ENCODE results near the gene FAM83D.
A peak's percentile ranks its signal among the peaks of the same experiment; 100 is the strongest.
"Not testable (repeated sequence)": the region's sequence is repeated elsewhere in the genome, so short reads cannot be mapped to it uniquely, and the experiment has no call there.

FAM83D gene

DNA sequence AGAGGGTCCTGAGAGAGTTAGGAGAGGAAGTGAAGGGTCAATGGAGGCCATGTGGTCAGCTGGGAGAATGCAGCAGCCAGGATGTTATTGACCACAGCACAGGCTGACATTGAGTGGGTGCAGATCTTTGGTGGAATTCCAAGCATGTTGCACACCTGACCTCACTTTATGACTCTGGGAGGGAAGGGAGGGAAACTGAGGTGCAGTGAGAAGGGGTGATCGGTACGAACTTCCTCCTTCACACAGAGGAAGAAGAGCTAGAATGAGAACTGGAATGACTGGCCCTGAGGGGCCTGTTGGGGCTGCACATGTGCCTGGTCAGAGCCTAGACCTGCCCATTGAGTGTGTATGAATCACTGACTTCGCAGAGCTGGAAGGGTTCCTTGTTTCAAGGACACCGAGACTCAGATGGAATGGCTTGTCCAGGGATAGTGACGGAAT is 9.8 kb downstream of the FAM83D start:
- DNase-seq: no peak

DNA sequence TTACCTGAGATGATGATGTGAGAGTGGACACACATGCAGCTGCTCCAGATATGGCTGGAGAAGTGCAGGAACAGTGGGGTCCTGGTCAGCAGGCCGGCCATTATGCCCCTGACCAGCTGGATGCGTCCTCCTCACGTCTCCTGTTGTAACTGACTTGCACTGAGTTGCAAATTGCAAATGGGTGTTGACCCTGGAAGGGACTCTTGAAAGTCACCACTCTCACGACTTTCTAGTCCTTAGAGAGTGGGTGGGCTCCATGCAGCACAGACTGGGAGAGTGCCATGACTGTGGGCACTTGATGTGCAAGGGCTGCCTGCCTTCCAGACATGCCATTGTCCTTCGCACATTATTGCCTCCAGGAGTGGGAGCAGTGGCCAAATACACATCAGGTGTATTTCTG is 10.8 kb downstream of the FAM83D start:
- no peak for DNase-seq

DNA sequence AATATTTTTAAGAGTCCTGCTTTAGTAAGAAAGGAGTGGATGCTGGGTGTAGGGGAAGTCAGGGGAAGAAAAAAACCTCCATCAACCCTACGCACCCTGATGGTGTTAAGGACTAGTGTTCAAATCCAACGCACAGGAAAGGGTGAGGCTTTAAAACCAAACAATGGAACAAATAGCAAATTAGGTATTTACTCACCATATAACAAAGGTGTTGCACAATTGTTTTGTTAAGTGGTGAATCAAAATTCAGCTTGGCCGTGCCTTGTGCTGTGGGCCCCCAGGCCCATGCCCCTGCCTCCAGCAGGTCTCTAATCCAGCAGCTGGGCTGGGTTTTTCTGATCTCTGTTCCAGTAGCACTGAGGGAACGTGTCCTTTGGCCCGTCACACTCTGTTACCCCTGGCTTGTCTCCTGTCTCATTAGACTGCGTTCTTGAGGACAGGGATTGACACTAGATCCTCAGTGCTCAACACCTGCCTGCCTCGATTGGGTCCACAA is 11.8 kb downstream of the FAM83D start:
- no peak for DNase-seq

DNA sequence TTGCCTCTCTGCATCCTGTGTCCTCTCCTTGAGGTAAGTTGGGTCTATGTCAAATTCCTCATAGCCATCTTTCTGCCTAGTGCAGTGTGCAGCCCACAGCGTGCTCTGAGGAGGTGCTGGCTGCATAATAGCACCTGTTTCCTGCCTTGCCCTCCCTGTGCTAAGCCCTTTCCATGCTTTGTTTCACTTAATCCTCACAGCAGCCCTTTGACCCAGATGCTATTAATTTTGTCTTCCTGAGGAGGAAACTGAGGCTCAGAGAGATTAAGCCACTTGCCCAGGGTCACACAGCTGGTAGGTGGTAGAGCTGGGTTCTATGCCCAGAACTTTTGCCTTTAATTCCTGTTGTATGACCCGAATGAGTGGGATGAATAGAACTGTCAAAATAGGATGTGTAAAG is 13.5 kb downstream of the FAM83D start:
- DNase-seq: no peak

DNA sequence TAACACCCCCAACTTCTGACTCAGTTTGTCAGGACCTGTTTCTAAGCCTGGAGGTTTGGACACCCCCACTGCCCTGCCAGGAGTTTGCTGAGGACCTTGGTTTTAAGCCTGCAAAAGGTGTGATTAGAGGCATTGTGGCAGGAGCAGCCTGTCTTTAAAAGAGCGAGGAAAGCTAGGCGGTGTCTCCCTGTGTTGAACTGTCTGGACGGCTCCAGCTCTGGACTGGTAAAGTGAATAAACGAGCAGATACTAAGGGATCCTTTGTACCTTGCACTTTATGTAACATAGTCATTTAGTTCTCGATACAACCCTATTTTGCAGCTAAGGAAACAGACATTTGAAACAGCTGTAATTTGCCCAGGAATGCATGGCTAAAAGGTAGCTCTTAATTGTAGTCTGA is 14.4 kb downstream of the FAM83D start:
- DNase-seq: no peak

DNA sequence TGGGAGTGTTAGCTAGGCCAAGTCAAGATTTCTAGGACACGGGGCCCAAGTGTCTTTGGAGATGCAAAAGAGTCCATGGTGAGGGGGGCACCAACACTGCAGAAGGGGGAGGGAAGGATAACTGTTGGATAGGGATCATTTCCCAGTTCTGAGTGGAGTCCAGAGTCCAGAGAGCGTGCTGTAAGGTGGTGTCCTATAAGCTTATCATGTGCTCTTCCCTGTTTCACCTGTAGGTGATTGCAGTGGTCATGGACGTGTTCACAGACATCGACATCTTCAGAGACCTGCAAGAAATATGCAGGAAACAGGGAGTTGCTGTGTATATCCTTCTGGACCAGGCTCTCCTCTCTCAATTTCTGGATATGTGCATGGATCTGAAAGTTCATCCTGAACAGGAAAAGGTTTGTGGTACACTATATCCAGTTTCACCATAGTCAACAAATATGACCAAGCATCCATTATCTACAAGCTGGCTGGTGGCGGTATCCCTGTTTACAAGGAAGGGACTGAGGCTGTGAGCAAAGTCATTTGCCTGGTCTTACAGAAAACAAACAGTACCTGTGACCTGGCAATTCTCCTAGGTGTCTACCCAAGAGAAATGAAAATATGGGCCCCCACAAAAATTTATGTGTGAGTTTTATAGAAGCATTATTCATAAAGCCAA is 15.6 kb downstream of the FAM83D start:
- DNase-seq: no peak

DNA sequence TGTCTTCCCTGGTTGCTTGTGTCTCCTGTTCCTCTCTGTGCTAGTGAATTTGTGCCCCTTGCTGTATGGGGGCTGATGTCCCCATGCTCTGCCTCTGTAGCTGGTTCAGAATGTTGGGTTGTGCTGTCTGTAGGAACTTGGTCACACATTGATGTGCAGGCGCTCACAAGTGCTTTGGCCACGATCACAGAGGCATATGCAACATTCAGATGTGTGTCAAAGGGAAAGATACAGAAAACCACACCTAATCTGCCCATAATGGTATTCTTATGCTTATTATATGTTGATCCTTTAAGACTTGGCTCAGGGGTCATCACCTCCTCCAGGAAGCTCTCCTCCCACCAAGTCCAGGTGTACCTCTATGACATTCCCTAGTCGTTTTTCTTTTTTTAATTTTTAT is 18.8 kb downstream of the FAM83D start:
- DNase-seq: no peak

DNA sequence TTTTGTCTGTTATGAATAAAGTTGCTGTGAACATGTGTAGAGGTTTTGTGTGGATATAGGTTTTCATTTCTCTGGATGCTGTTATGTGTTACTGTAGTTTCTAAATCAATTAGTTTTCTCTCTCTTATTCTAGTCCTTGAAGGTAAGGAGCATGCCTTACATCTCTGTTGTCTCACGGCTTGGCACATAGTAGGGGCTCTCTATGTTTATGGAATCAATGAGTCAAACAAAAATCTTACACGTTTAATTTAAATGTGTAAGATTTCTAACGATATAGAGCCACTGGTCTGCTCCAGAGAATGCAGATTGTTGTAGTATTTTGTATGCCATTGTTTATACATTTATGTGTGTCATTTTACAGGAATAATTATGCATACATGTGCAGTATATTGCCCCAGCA is 20.6 kb downstream of the FAM83D start:
- DNase-seq: no peak

DNA sequence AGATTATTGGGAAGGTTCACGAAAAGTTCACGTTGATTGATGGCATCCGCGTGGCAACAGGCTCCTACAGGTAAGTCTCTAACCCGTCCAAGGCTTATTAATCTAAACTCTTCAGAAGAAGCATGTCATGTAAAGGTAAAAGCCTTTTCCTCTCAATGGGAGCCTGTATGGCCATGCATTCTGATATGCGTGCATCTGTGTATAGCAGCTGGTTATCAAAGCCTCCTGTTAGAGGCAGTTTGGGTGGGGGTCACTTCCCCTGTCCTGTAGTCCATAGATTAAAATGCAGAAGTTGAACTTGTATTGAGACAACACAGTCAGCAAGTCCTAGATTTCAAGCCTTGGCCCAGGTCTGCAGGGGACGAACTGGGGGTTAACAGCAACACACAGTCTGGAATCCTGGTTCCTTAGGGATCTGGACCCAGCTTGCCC is 21.7 kb downstream of the FAM83D start:
- no peak for DNase-seq

DNA sequence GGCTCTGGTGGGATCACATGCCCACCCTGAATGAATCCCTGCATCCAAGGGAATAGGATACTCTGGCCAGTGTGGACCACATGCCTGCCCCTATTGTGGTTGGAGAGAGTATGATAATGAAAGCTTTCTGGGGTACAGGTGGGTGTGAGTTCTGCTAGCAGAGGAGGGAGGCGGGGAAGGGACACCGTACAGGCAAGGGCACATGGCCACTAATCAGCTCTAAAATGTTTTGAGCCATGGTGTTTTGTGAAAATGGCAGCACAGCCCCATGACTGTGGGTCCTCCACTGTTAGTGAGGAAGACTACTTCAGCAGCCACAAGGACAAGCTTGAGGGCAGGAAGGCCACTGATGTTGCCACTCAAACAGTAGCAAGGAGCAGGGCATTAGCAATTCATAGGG is 24.0 kb downstream of the FAM83D start:
- DNase-seq: no peak

DNA sequence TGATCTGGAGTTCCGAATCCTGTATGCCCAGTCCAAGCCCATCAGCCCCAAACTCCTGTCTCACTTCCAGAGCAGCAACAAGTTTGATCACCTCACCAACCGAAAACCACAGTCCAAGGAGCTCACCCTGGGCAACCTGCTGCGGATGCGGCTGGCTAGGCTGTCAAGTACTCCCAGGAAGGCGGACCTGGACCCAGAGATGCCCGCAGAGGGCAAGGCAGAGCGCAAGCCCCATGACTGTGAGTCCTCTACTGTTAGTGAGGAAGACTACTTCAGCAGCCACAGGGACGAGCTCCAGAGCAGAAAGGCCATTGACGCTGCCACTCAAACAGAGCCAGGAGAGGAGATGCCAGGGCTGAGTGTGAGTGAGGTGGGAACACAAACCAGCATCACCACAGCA is 25.4 kb downstream of the FAM83D start:
- DNase-seq: no peak

DNA sequence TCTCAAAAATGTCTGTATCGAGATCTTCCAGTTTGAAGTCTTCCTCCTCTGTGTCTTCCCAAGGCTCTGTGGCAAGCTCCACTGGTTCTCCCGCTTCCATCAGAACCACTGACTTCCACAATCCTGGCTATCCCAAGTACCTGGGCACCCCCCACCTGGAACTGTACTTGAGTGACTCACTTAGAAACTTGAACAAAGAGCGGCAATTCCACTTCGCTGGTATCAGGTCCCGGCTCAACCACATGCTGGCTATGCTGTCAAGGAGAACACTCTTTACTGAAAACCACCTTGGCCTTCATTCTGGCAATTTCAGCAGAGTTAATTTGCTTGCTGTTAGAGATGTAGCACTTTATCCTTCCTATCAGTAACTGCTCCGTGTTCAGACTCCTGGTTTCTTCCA is 25.9 kb downstream of the FAM83D start:
- DNase-seq: no peak

DNA sequence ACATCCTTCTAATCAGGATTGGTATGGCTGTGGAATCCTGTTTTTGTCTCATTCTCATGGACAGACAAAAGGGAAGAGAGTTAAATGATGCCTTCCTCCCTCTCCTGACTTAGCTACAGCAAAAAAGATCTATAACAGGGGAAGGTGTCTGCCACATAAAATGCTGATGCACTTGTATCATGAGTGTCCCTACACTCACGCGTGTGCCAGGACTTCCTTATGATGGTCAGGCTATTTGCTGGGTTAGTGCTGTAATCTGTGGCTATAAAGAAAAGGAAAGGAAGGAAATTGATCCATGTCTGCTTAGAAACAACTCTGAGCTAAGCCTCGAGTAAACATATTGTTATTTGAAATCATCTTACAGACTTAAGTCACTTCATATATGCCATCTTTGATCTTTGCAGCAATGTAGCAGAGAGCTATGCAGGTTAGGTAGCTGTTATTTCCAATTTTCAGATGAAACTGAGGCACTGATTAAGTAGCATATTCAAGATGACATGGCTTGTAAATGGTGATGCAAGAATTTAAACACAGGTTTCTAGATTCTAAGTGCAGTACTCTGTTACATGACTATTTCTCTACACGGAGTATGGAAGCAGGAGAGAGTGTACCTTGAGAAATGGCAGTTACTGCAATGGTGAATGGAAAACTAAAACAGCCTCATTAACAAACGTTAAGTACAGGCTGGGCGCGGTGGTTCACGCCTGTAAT is 27.6 kb downstream of the FAM83D start:
- DNase-seq: no peak

DNA sequence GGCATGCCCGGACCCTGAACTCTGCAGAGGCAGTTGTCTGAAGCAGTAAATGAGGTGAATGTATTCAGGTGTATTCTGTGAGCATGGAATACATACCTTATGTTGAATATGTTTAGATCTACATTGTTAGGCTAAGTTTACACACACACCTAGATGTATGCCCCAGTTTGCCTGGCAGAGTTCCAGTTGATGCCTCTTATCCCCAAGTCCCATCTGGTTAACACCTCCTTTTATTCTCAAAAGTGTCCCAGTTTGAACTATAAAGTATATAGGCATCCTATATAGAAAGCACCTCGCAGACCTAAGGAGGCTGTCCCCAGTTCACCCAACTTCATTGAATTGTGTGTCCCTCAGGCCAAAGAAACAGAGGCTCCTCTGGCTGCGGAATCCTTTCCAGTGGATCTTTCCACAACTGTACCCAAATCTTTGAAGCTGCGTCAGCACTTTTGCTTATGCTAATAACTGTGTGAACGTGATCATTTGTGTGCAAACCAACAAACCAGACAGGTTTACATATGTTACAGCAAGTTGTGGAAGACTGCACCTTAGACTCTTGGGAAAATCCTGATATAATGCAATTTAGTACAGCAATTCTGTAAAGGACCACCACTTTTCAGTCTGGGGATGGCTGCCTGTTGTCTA is 31.1 kb downstream of the FAM83D start:
- no peak for DNase-seq

DNA sequence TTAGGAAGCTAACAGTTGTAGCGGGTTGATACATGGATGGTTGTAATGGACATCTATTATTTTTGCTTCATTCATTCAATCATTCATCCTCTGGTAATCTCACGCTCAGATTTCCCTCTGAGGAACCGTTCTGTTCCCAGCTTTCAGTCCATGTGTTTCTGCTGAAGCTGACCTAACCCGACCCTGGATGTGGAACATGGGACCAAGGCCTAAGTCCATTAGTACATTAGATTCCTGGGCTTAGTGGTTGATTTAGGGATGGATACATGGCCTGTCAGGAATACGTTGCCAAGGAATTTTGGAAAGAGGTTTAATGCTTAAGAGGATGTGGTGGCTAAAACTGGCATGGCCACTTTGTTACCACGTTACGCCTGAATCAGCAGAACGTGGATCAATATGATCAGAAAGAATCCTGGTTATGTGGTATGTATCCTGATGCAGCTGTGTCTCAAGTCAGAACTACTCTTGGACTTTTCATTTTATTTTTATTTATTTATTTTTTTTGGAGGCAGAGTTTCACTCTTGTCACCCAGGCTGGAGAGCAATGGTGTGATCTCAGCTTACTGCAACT is 31.8 kb downstream of the FAM83D start:
- DNase-seq: no peak

DNA sequence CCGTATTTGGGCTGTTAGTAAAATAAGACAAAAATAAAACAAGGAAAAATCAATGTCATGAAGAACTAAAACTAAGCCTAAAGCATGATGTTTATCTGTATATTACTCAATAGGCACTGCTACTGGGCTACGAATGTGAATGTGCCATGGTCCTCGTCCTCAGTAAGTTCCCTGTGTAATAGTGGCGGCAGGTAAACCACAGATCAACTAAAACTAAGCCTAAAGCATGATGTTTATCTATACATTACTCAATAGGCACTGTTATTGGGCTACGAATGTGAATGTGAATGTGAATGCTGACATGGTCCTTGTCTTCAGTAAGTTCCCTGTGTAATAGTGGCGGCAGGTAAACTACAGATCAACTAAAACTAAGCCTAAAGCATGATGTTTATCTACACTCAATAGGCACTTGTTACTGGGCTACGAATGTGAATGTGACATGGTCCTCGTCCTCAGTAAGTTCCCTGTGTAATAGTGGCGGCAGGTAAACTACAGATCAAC is 34.0 kb downstream of the FAM83D start:
- DNase-seq: not testable (repeated sequence)

DNA sequence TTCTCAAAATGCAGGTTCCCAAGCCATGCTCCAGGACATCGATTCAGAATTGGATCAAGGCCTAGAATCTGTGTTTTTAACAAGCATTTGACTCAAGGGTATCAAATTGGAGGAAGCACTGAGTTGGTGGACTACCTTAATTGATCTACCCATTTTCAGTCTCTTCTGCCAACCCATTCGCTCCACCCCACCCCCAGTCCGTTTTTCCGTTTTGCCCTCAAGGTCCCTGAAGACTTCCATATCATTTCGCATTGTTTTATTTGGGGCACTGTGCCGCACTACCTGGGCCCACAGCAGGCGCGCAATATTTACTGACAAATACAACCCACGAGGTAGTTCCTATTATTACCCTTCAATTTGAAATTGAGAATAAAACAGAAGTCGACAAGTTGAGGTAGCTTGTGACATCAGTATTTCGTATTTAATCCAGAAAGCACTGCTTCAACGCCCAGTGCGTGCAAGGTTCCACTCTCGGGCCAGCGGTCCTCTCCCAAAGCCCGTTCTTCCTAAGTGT is 35.4 kb downstream of the FAM83D start:
- DNase-seq: no peak

DNA sequence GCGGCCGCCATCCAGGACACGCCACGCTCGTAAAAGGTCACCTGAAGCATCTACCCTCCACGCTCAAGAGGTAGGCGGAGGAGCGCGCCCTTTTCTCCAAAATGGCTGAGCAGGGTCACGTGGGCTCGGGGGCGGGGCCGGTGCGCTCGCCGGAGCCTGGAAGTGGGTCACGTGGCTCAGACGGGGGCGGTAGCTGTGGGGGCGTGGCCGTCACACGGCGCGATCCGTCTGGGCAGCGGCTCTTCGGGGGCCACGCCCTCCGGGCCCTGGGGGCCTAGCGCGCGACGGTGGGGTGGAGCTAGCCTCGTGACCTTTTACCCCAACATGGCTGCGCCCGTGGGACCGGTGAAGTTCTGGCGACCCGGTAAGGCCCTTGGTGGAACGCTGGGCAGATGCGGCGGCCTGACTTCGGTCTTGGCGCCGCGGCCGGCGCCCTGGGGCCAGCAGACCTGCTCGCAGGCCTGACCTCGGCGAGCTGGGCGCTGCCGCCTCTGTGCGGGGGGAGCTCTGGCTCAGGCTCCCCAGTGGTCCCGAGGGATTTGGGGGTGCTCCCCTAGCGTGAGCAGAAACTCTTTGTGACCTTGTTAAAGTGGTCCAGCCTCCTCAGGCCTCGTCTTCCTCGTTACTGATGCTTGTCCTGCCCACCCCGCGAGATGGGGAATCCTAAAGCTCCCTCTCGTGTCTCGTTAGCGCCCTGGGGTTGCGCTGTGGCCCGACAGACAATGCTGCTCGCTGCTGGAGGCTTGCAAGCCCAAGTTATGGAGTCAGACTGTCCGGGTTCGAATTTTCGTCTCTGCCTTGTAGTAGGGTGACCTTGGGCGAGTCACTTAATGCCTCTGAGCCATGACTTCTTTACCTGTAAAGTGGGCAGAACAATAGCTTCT is 36.1 kb downstream of the FAM83D start, which contains the start of gene DHX35:
Gene DHX35 (plus strand): TSS at position 301 of the 884 bp plus-strand sequence. CDS start 24 bp downstream, at position 325.
- DNase-seq: peak; percentile 99

DNA sequence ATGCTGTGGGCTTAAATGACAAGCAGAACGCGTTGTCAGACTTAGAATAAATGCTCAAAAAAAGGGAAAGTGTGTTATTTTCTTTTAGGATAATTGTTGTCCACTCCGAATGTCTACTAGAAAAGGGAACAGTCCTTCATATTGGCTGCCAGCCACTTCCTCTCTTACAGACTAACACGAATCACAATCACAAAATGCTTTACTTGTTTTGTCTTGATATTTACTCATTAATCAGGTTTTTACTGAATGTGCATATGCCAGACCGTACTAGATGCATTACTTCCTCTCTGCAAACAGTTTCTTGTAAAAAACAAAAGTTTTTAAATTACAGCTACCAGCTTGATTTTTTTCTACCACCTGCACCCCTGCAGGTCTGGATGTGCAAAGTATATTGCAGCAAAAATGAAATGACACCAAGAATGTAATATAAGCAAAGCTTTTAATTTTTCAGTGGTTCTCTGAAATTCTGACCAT is 36.7 kb downstream of the FAM83D start:
- DNase-seq: no peak

DNA sequence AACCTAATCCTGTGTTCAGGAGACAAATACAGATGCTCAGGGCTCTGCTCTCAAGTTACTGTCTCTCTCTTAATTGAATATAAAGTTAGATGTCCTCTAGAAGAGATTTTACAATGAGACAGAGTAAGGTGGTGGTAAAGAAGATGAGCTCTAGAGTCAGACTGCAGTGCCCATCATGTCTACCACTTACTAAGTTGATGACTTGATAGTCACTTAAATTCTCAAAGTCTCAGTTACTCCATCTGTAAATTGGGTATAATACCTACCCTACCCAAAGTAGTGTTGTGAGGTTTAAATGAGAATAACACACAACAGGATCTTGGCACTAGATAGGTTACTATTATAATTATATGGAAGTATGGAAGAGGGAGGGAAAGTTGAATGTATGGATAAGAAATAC is 37.5 kb downstream of the FAM83D start:
- DNase-seq: no peak

DNA sequence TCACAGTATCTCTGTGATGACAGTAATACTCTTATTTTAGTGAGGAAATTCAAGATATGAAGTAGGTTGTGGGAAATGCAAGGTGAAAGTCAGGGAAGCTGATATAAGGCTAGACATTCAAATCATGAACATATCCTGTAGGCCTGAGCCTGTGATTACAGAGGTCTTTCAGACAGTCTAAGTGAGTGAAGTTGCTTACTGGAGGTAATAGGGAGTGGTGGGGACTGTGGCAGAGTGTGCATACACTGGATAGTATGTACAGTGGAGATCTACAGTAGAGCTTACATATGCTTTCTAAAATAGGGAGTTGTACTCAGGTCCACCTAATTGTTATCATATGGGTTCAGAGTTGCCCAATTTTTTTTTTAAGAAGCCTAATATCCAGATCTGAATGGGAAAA is 39.0 kb downstream of the FAM83D start:
- DNase-seq: no peak

DNA sequence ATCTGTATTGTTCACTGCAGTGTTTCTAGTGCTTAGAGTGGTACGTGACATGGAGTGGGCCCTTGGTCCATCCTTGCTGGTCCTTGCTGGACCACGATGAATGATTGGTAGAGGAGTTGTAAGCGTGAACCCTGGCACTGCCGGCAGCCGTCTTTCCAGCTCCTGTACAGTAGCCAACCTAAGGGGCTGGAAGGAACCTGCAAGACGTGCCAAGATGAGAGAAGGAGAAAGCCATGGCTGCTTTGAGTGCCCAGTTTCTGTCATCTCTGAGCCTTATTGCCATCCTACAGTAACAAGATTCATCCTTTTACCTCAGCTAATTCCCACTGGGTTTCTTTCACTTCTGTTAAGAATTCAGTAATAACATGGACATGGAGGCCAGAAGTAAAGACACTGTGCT is 41.9 kb downstream of the FAM83D start:
- DNase-seq: no peak
